Upper lobe of left lung (tissue), 4 donors: Measurements from ENCODE around the gene DNAAF8.

Source experiments
- EP300 ChIP-seq, 4 donors: sonication (generic); formaldehyde crosslinking; IDR thresholded peaks; one replicate each; pipeline ENCODE4 v1.5.1; 2017; ENCODE audit warnings: antibody characterized with exemption in 4 of 4, control low read depth in 2 of 4
- POLR2A ChIP-seq, 4 donors: fragments of 450-650 bp; IDR thresholded peaks; one replicate each; pipeline ENCODE4 v1.5.1; 2016 to 2017; ENCODE audit warnings: antibody characterized with exemption in 4 of 4, mild to moderate bottlenecking in 2 of 4
- TF ChIP-seq, protein P1 (sequence below), 6 experiments: fragments of 450-650 bp in 4 of 6; fragments of 200-600 bp in 2 of 6; sonication (generic) in 2 of 6; IDR thresholded peaks; one replicate each; pipeline ENCODE4 v1.5.1; 2016 to 2019; ENCODE audit warnings: antibody characterized with exemption in 6 of 6

DNA sequence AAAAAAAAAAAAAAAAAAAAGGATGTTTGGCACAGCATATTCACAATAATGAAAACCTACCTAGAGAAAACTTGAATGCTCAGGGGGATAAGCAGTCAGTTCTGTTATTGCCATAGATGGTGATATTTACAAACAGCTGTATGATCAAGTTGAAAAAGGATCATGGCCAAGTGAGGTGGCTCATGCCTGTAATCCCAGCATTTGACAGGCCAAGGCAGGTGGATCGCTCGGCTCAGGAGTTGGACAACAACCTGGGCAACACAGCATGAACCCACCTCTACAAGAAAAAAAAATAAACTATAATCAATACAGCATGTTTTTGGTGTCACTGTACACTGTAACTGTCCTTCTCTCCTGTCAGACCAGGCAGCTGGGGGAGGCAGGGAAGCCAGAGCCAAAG is 19.3 kb upstream of the DNAAF8 start:
- TF ChIP-seq, protein P1, sequence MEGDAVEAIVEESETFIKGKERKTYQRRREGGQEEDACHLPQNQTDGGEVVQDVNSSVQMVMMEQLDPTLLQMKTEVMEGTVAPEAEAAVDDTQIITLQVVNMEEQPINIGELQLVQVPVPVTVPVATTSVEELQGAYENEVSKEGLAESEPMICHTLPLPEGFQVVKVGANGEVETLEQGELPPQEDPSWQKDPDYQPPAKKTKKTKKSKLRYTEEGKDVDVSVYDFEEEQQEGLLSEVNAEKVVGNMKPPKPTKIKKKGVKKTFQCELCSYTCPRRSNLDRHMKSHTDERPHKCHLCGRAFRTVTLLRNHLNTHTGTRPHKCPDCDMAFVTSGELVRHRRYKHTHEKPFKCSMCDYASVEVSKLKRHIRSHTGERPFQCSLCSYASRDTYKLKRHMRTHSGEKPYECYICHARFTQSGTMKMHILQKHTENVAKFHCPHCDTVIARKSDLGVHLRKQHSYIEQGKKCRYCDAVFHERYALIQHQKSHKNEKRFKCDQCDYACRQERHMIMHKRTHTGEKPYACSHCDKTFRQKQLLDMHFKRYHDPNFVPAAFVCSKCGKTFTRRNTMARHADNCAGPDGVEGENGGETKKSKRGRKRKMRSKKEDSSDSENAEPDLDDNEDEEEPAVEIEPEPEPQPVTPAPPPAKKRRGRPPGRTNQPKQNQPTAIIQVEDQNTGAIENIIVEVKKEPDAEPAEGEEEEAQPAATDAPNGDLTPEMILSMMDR (IDR thresholded peaks at IDR 0.05): no peak
- TF ChIP-seq EP300 (IDR thresholded peaks at IDR 0.05) (no peak), POLR2A (IDR thresholded peaks at IDR 0.05) (no peak)
